ENCODE data around the gene TRIM22. TPM values are rescaled to one million over a fixed set of nuclear protein-coding genes. Genes with fewer than 3 reads are reported as not detected.

TRIM22 gene
- total and polyA plus RNA-seq, 9 donors, result 31.0 to 84.4 (median 68.5) TPM

- 91 to 100% (median 96%) methylated on average over 1 of the region's 1 CpG for WGBS, 3 donors
- no peaks in the 10 kb centered on the region for H3K9me3 ChIP-seq
Measured at GRCh38 chr11:5726351-5726750, 36.8 kb downstream of the TRIM22 start.

GRCh38 chr11:5727691-5728090, 38.1 kb downstream of the TRIM22 start:
- intact Hi-C loops (cut with DNase I), result no loop called here
- WGBS, 3 donors, result 67 to 93% (median 86%) methylated on average over 1 of the region's 1 CpG
- Histone ChIP-seq H3K27ac (no peak overlapping the region), H3K4me1 (ENCODE audit: insufficient read depth) (no peaks in the 10 kb centered on the region), H3K9me3 (no peaks in the 10 kb centered on the region), H3K36me3 (no peaks in the 10 kb centered on the region), H3K4me3 (no peak overlapping the region), H3K27me3 (no peaks in the 10 kb centered on the region)
- no peak for TF ChIP-seq EP300 (IDR thresholded peaks at IDR 0.05)
- TF ChIP-seq POLR2A (IDR thresholded peaks at IDR 0.05), result no peak
- no peak for TF ChIP-seq CTCF (IDR thresholded peaks at IDR 0.05)
- DNase-seq, result no peak

More at GRCh38 chr11:5726351-5726750, 36.8 kb downstream of the TRIM22 start:
- Histone ChIP-seq H3K27ac (no peak overlapping the region), H3K4me1 (ENCODE audit: insufficient read depth) (no peaks in the 10 kb centered on the region), H3K27me3 (no peaks in the 10 kb centered on the region), H3K36me3 (no peaks in the 10 kb centered on the region), H3K4me3 (no peak overlapping the region)
- TF ChIP-seq EP300 (IDR thresholded peaks at IDR 0.05) (no peak), POLR2A (IDR thresholded peaks at IDR 0.05) (no peak), CTCF (IDR thresholded peaks at IDR 0.05) (no peak)
- intact Hi-C loops (cut with DNase I), result no loop called here
- no peak for DNase-seq

GRCh38 chr11:5736396-5736795, 46.8 kb downstream of the TRIM22 start, which contains the start of gene OR56B1:
OR56B1 (plus strand) TSS chr11:5736448; CDS start chr11:5736517, 69 bp downstream.
- intact Hi-C loops (cut with DNase I), result no loop called here
- Histone ChIP-seq H3K4me3 (no peak within 1 kb of the TSS), H3K27me3 (no peaks in the 10 kb centered on the region), H3K4me1 (ENCODE audit: insufficient read depth) (no peaks in the 10 kb centered on the region), H3K9me3 (no peaks in the 10 kb centered on the region), H3K27ac (no peak within 1 kb of the TSS), H3K36me3 (no peaks in the 10 kb centered on the region)
- WGBS, 3 donors, result 75 to 87% (median 79%) methylated on average over 1 of the region's 1 CpG
- no peak for DNase-seq
- no peak for TF ChIP-seq EP300 (IDR thresholded peaks at IDR 0.05)
- no peak for TF ChIP-seq CTCF (IDR thresholded peaks at IDR 0.05)
- TF ChIP-seq POLR2A (IDR thresholded peaks at IDR 0.05), result no peak

GRCh38 chr11:5737091-5737490, 47.5 kb downstream of the TRIM22 start:
- TF ChIP-seq EP300 (IDR thresholded peaks at IDR 0.05) (no peak), CTCF (IDR thresholded peaks at IDR 0.05) (no peak), POLR2A (IDR thresholded peaks at IDR 0.05) (no peak)
- H3K4me3 ChIP-seq, result no peak overlapping the region
- intact Hi-C loops (cut with DNase I), result no loop called here
- no peak overlapping the region for H3K27ac ChIP-seq
- no peaks in the 10 kb centered on the region for H3K36me3 ChIP-seq
- H3K9me3 ChIP-seq, result no peaks in the 10 kb centered on the region
- no peaks in the 10 kb centered on the region for H3K4me1 ChIP-seq (ENCODE audit: insufficient read depth)
- no peaks in the 10 kb centered on the region for H3K27me3 ChIP-seq
- DNase-seq, result no peak

All from ovary (tissue), 9 donors.